Panc1 (cell line): ENCODE measurements around the gene FAP. TPM values are rescaled to one million over a fixed set of nuclear protein-coding genes. Genes with fewer than 3 reads are reported as not detected.

Experiments
- ATAC-seq: fragments of 200-7000 bp; cut with Tn5 transposase; 2 replicates; pipeline ENCODE4 v1.9.1; 2020; ENCODE audit warnings: mild to moderate bottlenecking, moderate library complexity
- BruUV-seq: library from RNA; stranded (reverse); fragments of 400-500 nt; replicated peaks from 2 replicates; lab custom pipeline; 2021; lab: Mats Ljungman, UMichigan
- CTCF ChIA-PET: fragments of 300-600 bp; sonication (Branson Sonifier 250); formaldehyde crosslinking; loops from one replicate; lab custom pipeline; 2022; ENCODE audit warnings: antibody characterized with exemption; lab: Charles Lee
- POLR2A ChIA-PET: fragments of 300-600 bp; sonication (Branson Sonifier 250); formaldehyde crosslinking; loops from one replicate; lab custom pipeline; 2022; ENCODE audit warnings: antibody characterized with exemption; lab: Charles Lee
- DNase-seq: peaks from one replicate; pipeline ENCODE4 v3.0.0-alpha.2; 2010; ENCODE audit warnings: low read depth, low spot score
- H3K27ac ChIP-seq: 2 replicates; pipeline ENCODE4 v1.5.1; 2011; ENCODE audit warnings: mild to moderate bottlenecking, low read length, inconsistent platforms
- H3K27me3 ChIP-seq: fragments of 200-500 bp; sonication (Bioruptor generic); 2 replicates; pipeline ENCODE4 v1.6.0; 2014; ENCODE audit warnings: low read length, inconsistent platforms; ENCODE audit not compliant: control insufficient read depth, insufficient read depth
- H3K36me3 ChIP-seq: fragments of 200-500 bp; sonication (Bioruptor generic); 2 replicates; pipeline ENCODE4 v1.5.1; 2014; ENCODE audit warnings: inconsistent platforms, mild to moderate bottlenecking, low read length, moderate library complexity; ENCODE audit not compliant: control insufficient read depth, insufficient read depth
- H3K4me1 ChIP-seq: 2 replicates; pipeline ENCODE4 v1.5.1; 2011; ENCODE audit warnings: inconsistent platforms, mild to moderate bottlenecking, low read length, moderate library complexity; ENCODE audit not compliant: control insufficient read depth, insufficient read depth
- H3K4me3 ChIP-seq, 2 experiments: 2 replicates each; pipeline ENCODE4 v1.5.1; 2011 to 2012; ENCODE audit warnings: low read depth in 2 of 2, low read length in 2 of 2, mild to moderate bottlenecking in 2 of 2, inconsistent platforms in 1 of 2, moderate library complexity in 1 of 2
- H3K9me3 ChIP-seq: fragments of 200-500 bp; sonication (Bioruptor generic); 2 replicates; pipeline ENCODE4 v1.5.1; 2014; ENCODE audit warnings: low read depth, mild to moderate bottlenecking, inconsistent platforms, low read length, moderate library complexity; ENCODE audit not compliant: control insufficient read depth, insufficient read depth
- POLR2AphosphoS5 ChIP-seq: IDR thresholded peaks from 2 replicates; pipeline ENCODE4 v1.6.1; 2012; ENCODE audit warnings: mild to moderate bottlenecking, low read depth, low read length, moderate library complexity
- SIN3A ChIP-seq: IDR thresholded peaks from 2 replicates; pipeline ENCODE4 v1.6.1; 2012; ENCODE audit warnings: low read depth, mild to moderate bottlenecking, low read length, moderate library complexity, borderline replicate concordance; ENCODE audit not compliant: insufficient read depth
- TCF7L2 ChIP-seq: IDR thresholded peaks from 2 replicates; pipeline ENCODE4 v1.6.1; 2011; ENCODE audit warnings: mild to moderate bottlenecking, low read depth, low read length, inconsistent platforms
- in situ Hi-C: cut with HindIII; loops from 2 replicates; pipeline ENCODE4 v1.10.0; 2016; ENCODE audit warnings: low sequenced_read_pairs, low pct_unique_long_range_greater_than_20kb
- intact Hi-C: fragments of 100-400 bp; cut with micrococcal nuclease; formaldehyde crosslinking; loops from one replicate; pipeline ENCODE4 v1.10.0; 2022; ENCODE audit not compliant: unreplicated experiment
- total RNA-seq: library from RNA; stranded (reverse); gene quantifications from one replicate; pipeline ENCODE4 v1.2.1, GENCODE V29; 2021; ENCODE audit not compliant: unreplicated experiment
- TF ChIP-seq, protein P1 (sequence below): fragments of 450-650 bp; IDR thresholded peaks from 2 replicates; pipeline ENCODE4 v1.5.1; 2017; ENCODE audit warnings: mild to moderate bottlenecking
- TF ChIP-seq, protein P2 (sequence below), 2 experiments: IDR thresholded peaks; 2 replicates each; pipeline ENCODE4 v1.6.1; 2011 to 2012; ENCODE audit warnings: low read depth in 2 of 2, control low read depth in 1 of 2, low read length in 1 of 2, mild to moderate bottlenecking in 1 of 2, moderate library complexity in 1 of 2; ENCODE audit not compliant: insufficient read depth in 1 of 2

FAP gene
- total RNA-seq, 1 experiment from 2014 or later = not detected

DNA sequence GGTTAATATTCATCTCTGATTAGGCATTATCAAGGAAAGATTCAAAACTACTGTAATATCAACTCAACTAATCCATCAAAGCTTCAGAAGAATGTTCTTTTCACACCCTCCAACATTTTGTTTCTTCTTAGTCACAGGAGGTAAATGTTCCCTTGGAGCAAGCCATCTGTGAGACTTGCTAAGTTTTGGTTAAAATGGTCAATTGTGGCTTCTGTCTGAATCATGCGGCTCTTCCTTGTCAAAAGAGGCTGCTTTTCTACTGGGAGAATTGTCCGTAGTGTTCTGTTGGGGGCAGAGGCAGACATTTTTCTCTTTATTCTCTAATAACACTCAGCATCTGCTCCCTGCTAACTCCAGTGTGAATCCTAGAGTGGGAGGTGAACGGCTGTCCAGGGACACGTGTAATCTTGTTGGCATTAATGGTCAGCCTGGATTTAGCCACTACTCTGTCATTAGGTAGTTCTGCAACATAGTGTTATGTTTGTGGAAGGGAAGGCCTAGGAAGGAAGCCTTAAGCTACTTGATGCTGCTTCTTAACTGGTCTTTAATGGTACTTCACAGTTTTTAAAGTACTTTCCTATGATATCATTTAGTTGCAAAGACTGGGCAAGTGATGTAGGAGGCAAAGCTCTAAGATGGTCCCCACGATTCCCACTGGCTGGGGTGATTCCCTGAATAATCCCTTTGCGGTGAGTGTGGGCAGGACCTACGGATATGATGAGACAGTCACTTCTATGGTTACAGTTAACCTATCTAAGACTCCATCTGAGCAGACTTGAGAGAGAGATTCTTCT, 22.6 kb upstream of the FAP start:
- Histone ChIP-seq H3K36me3 (no peaks in the 10 kb centered on the region), H3K4me1 (no peaks in the 10 kb centered on the region), H3K27me3 (no peaks in the 10 kb centered on the region), H3K27ac (no peak overlapping the region), H3K9me3 (no peaks in the 10 kb centered on the region), H3K4me3 (no peak overlapping the region)
- no peak for DNase-seq
- ChIA-PET CTCF (no interaction called here), POLR2A (no interaction called here)
- in situ Hi-C loops (no loop called here), intact Hi-C loops (no loop called here)
- no peak for ATAC-seq
- BruUV-seq = no TSS peak
- TF ChIP-seq, protein P1, sequence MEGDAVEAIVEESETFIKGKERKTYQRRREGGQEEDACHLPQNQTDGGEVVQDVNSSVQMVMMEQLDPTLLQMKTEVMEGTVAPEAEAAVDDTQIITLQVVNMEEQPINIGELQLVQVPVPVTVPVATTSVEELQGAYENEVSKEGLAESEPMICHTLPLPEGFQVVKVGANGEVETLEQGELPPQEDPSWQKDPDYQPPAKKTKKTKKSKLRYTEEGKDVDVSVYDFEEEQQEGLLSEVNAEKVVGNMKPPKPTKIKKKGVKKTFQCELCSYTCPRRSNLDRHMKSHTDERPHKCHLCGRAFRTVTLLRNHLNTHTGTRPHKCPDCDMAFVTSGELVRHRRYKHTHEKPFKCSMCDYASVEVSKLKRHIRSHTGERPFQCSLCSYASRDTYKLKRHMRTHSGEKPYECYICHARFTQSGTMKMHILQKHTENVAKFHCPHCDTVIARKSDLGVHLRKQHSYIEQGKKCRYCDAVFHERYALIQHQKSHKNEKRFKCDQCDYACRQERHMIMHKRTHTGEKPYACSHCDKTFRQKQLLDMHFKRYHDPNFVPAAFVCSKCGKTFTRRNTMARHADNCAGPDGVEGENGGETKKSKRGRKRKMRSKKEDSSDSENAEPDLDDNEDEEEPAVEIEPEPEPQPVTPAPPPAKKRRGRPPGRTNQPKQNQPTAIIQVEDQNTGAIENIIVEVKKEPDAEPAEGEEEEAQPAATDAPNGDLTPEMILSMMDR = no peak

DNA sequence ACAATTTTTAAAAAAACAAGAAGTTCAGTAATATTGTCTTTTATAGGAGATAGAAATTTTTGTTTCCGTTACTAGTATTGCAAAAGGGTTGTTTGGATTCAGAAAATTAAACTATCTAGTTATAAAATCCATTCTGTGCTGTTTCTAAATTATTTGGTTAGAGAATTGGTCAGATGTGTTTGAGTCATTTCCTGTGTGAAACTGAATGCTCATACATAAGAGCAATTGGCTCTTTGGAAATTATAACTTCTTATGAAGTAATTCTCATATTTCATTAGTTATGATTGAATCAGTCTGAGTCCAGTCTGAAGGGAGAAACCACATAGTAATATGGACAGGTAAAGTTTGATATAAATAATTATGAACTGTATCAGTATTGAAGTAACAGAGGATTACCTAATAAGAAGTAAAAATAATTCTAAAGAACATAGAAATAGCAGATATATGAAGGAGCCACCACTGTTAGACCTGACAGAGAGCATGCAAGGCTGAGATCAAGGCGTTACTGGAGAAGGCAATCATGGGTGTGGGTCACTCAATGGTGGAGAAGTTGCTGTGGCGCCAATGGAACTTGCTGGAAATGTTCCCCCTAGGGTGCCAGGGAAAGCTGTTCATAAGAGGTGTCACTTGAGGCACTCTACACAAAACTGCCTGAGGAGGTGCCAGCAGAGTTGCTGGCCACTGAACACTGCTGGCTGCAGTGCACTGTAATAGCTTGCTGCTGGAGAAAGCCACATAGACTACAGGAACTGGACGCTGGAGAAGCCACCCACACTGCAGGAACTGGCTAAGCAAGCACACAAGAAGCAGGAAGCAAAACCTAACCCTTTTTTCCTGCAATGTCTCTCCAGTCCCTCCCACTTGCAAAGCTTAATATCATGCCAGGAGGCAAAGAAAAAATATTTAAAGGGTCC, 18.0 kb upstream of the FAP start:
- BruUV-seq = no TSS peak
- no peak overlapping the region for H3K27ac ChIP-seq
- H3K27me3 ChIP-seq = no peaks in the 10 kb centered on the region
- no peak overlapping the region for H3K4me3 ChIP-seq
- intact Hi-C loops (no loop called here), in situ Hi-C loops (no loop called here)
- TF ChIP-seq, protein P2, sequence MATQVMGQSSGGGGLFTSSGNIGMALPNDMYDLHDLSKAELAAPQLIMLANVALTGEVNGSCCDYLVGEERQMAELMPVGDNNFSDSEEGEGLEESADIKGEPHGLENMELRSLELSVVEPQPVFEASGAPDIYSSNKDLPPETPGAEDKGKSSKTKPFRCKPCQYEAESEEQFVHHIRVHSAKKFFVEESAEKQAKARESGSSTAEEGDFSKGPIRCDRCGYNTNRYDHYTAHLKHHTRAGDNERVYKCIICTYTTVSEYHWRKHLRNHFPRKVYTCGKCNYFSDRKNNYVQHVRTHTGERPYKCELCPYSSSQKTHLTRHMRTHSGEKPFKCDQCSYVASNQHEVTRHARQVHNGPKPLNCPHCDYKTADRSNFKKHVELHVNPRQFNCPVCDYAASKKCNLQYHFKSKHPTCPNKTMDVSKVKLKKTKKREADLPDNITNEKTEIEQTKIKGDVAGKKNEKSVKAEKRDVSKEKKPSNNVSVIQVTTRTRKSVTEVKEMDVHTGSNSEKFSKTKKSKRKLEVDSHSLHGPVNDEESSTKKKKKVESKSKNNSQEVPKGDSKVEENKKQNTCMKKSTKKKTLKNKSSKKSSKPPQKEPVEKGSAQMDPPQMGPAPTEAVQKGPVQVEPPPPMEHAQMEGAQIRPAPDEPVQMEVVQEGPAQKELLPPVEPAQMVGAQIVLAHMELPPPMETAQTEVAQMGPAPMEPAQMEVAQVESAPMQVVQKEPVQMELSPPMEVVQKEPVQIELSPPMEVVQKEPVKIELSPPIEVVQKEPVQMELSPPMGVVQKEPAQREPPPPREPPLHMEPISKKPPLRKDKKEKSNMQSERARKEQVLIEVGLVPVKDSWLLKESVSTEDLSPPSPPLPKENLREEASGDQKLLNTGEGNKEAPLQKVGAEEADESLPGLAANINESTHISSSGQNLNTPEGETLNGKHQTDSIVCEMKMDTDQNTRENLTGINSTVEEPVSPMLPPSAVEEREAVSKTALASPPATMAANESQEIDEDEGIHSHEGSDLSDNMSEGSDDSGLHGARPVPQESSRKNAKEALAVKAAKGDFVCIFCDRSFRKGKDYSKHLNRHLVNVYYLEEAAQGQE (IDR thresholded peaks at IDR 0.05; ENCODE audit: insufficient read depth in 1 of 2, low read depth in 2 of 2, low read length in 1 of 2) = no peak
- no peak for TF ChIP-seq SIN3A
- TF ChIP-seq POLR2AphosphoS5 = no peak
- TF ChIP-seq TCF7L2 = no peak
- TF ChIP-seq, protein P1 = no peak
- no peaks in the 10 kb centered on the region for H3K36me3 ChIP-seq
- DNase-seq (no peak), ATAC-seq (no peak)
- CTCF ChIA-PET = no interaction called here
- H3K4me1 ChIP-seq = no peaks in the 10 kb centered on the region
- POLR2A ChIA-PET = no interaction called here
- H3K9me3 ChIP-seq = no peaks in the 10 kb centered on the region
